DMS114 treated with DMSO at 0.1 percent for 48 hours (cell line): ENCODE measurements around the gene TM4SF5.
"Not testable (repeated sequence)": the region's sequence is repeated elsewhere in the genome, so short reads cannot be mapped to it uniquely, and the experiment has no call there.

Experiments used
- DNase-seq: peaks from one replicate; lab custom pipeline; 2025; ENCODE audit not compliant: unreplicated experiment; lab: John Stamatoyannopoulos, UW

Gene TM4SF5

DNA sequence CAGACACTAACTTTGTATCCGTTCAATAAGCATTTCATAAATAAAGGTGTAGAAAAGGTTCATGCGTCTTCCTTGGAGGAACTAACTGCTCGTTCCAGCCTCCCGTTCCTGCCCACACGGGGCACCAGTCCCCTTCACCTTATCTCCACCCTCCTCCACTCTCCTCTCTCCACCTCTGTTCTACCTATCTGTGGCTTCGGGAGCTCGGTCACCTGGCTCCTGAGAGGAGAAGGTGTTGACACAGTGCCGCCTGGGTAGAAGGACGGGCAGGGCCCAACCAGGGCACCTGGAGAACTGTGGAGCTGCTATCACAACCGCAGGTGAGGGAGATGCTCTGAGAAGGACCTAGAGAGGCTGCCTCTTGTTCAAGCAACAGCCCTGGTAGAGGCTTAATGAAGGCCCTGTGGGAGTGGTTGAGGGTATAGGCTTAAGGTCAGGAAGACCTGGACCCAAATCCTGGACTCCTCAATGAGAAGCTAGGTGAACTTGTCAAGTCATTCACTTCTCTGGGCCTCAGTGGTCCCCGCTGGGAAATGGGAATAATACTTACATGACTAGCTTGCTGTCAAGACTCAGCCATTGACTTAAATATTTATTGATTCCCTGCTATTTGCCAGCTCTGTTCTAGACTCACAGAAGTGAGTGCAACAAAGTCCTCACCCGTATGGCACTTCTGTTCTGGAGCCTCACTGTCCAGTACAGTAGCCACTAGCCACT, 51.8 kb downstream of the TM4SF5 start:
- no peak for DNase-seq

DNA sequence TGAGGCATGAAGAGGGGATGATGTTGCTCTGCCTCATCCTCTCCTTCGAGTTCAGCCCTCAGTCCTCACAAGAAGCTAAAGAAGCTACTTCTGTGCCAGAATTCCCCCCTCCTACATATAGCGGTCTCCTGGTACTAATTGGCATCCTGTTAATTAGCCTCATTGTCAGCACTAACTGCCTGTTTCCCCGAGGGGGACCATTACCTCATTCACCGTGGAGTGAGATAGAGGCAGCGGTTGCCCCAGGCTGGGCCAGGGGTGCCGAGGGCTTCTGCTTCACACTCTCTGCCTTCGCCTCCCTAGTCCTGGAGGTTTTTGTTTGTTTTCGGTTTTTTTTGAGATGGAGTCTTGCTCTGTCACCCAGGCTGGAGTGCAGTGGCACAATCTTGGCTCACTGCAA, 55.7 kb downstream of the TM4SF5 start:
- DNase-seq = no peak

DNA sequence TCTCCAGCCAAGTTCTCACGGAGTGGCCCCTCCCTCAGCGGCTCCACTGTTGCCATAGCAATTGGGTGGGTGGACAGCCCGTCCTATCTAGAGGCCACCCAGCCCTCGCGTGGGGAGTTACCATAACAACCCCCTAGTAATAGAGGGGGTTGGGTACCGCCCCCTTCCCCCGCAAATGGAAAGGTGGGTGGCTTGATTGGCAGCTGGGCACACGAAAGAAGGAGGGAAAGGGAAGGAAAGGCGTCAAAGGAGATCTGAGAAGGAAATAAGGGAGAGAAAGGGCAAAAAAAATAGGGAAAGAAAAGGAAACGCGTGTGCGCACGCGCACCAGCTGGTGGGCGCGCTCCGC, 61.1 kb downstream of the TM4SF5 start:
- not testable (repeated sequence) for DNase-seq
